CD14-positive monocyte (primary cell): ENCODE results near the gene KCNQ1. TPM values are rescaled to one million over a fixed set of nuclear protein-coding genes. Genes with fewer than 3 reads are reported as not detected.

Experiments
- DNase-seq, 3 donors: peaks; one replicate each; pipeline ENCODE4 v3.0.0-alpha.2; 2011 to 2022
- H2AFZ ChIP-seq: 2 replicates; pipeline ENCODE4 v1.6.0; 2012; ENCODE audit warnings: mild to moderate bottlenecking, low read depth, low read length, inconsistent platforms; ENCODE audit not compliant: insufficient read depth, poor library complexity, severe bottlenecking
- H3K27ac ChIP-seq, 2 donors: 1 replicate in 1 of 2; 2 replicates in 1 of 2; pipeline ENCODE4 v1.5.1; 2012 to 2013; ENCODE audit warnings: low read length in 2 of 2, control low read depth in 1 of 2, inconsistent platforms in 1 of 2, low read depth in 1 of 2, mild to moderate bottlenecking in 1 of 2
- H3K27me3 ChIP-seq, 2 donors: one replicate each; pipeline versions ENCODE4 v1.6.0 to v1.6.1; 2011 to 2013; ENCODE audit warnings: low read length in 2 of 2; ENCODE audit not compliant: control insufficient read depth in 2 of 2, insufficient read depth in 2 of 2
- H3K36me3 ChIP-seq, 2 donors: replicated peaks in 1 of 2; 1 replicate in 1 of 2; 2 replicates in 1 of 2; pipeline versions ENCODE4 v1.5.1 to v1.6.1; 2012 to 2013; ENCODE audit warnings: low read length in 2 of 2, control low read depth in 1 of 2, inconsistent platforms in 1 of 2, mild to moderate bottlenecking in 1 of 2; ENCODE audit not compliant: insufficient read depth in 2 of 2, control insufficient read depth in 1 of 2
- H3K4me1 ChIP-seq, 2 donors: 1 replicate in 1 of 2; 2 replicates in 1 of 2; pipeline versions ENCODE4 v1.5.1 to v1.6.1; 2012 to 2013; ENCODE audit warnings: low read length in 2 of 2, control low read depth in 1 of 2, inconsistent platforms in 1 of 2, mild to moderate bottlenecking in 1 of 2, moderate library complexity in 1 of 2; ENCODE audit not compliant: insufficient read depth in 2 of 2, control insufficient read depth in 1 of 2
- H3K4me2 ChIP-seq: replicated peaks from 2 replicates; pipeline ENCODE3; 2012; ENCODE audit warnings: low read length, moderate library complexity, mild to moderate bottlenecking; ENCODE audit not compliant: poor library complexity, severe bottlenecking; ENCODE audit errors: extremely low read depth
- H3K4me3 ChIP-seq, 3 experiments: fragments of 200-600 bp in 1 of 3; sonication (generic) in 1 of 3; replicated peaks in 1 of 3; 1 replicate in 2 of 3; 2 replicates in 1 of 3; pipeline ENCODE4 v1.5.1; 2011 to 2013; ENCODE audit warnings: low read length in 3 of 3, mild to moderate bottlenecking in 3 of 3, control low read depth in 2 of 3, low read depth in 2 of 3, inconsistent platforms in 1 of 3, moderate library complexity in 1 of 3
- H3K79me2 ChIP-seq: 2 replicates; pipeline ENCODE4 v1.6.0; 2012; ENCODE audit warnings: mild to moderate bottlenecking, control low read depth, inconsistent platforms, low read length, moderate library complexity; ENCODE audit not compliant: insufficient read depth
- H3K9ac ChIP-seq: 2 replicates; pipeline ENCODE4 v1.6.0; 2017; ENCODE audit warnings: low read length, mild to moderate bottlenecking; ENCODE audit not compliant: insufficient read depth, poor library complexity, severe bottlenecking
- H3K9me3 ChIP-seq, 2 donors: replicated peaks in 1 of 2; 1 replicate in 1 of 2; 2 replicates in 1 of 2; pipeline versions ENCODE4 v1.5.1 to v1.6.1; 2012 to 2013; ENCODE audit warnings: low read length in 2 of 2, control low read depth in 1 of 2; ENCODE audit not compliant: control insufficient read depth in 1 of 2, insufficient read depth in 1 of 2
- H4K20me1 ChIP-seq: 2 replicates; pipeline ENCODE4 v1.6.0; 2012; ENCODE audit warnings: mild to moderate bottlenecking, low read length, control low read depth, moderate library complexity; ENCODE audit not compliant: insufficient read depth
- H3K27ac Mint-ChIP-seq, 7 donors: one replicate each; pipeline ENCODE4 v1.8.0; 2020; ENCODE audit warnings: mild to moderate bottlenecking in 7 of 7, mixed read lengths in 7 of 7, moderate library complexity in 6 of 7, inconsistent platforms in 2 of 7
- H3K27me3 Mint-ChIP-seq, 3 donors: one replicate each; pipeline ENCODE4 v1.8.0; 2021 to 2022; ENCODE audit warnings: low read depth in 3 of 3, mild to moderate bottlenecking in 3 of 3, mixed read lengths in 3 of 3, moderate library complexity in 3 of 3, inconsistent platforms in 1 of 3
- H3K36me3 Mint-ChIP-seq, 2 donors: one replicate each; pipeline ENCODE4 v1.8.0; 2020; ENCODE audit warnings: mixed read lengths in 2 of 2, inconsistent platforms in 1 of 2, mild to moderate bottlenecking in 1 of 2
- H3K4me1 Mint-ChIP-seq: one replicate; pipeline ENCODE4 v1.8.0; 2020; ENCODE audit warnings: mild to moderate bottlenecking, mixed read lengths
- H3K4me3 Mint-ChIP-seq, 2 donors: one replicate each; pipeline ENCODE4 v1.8.0; 2020; ENCODE audit warnings: mild to moderate bottlenecking in 2 of 2, mixed read lengths in 2 of 2, moderate library complexity in 1 of 2
- H3K9me3 Mint-ChIP-seq, 7 donors: one replicate each; pipeline ENCODE4 v1.8.0; 2020 to 2022; ENCODE audit warnings: mixed read lengths in 7 of 7, mild to moderate bottlenecking in 6 of 7, moderate library complexity in 6 of 7, inconsistent platforms in 2 of 7
- CTCF ChIP-seq: fragments of 200-600 bp; IDR thresholded peaks from one replicate; pipeline ENCODE4 v1.8.0; 2022; ENCODE audit warnings: antibody characterized with exemption, mild to moderate bottlenecking
- WGBS: methylation state at CpG from one replicate; pipeline ENCODE4 v1.1.5; 2013; ENCODE audit warnings: missing lambda C conversion rate; ENCODE audit not compliant: insufficient coverage; 5-methylcytosine and 5-hydroxymethylcytosine counted together
- intact Hi-C, 2 donors: fragments of 100-400 bp; cut with micrococcal nuclease; formaldehyde crosslinking; loops; one replicate each; pipeline versions ENCODE4 v1.15.0 to v1.15.1; 2023
- polyA plus RNA-seq, 3 donors: library from polyadenylated mRNA; depleted of rRNA in 1 of 3; unstranded in 2 of 3; stranded (reverse) in 1 of 3; fragments of 300-500 nt in 2 of 3; fragments of >200 nt in 1 of 3; fragmentation: Illumina TruSeq in 2 of 3; gene quantifications; 1 replicate in 2 of 3; 2 replicates in 1 of 3; pipeline ENCODE4 v1.2.3, GENCODE V29; 2012 to 2021

KCNQ1 gene
- polyA plus RNA-seq, 3 donors, result 14.9 to 31.8 (median 21.6) TPM

- no peaks in the 10 kb centered on the region for H3K79me2 ChIP-seq
- TF ChIP-seq CTCF, result no peak
- intact Hi-C loops, result no loop called here
- no peak overlapping the region for H3K4me3 ChIP-seq
- peaks cover 0 to 23% of the 10 kb centered on the region in 2 donors for H3K27me3 ChIP-seq
- peak overlapping the region; percentile 41 to 75 for H3K4me3 Mint-ChIP-seq
- peaks cover 15 to 36% (median 23%) of the 10 kb centered on the region in 3 donors for H3K27me3 Mint-ChIP-seq
- no peak overlapping the region for H3K27ac ChIP-seq
- no peak overlapping the region for H3K27ac Mint-ChIP-seq
- H3K36me3 ChIP-seq, result peaks cover 8 to 25% of the 10 kb centered on the region in 2 donors
- H3K9ac ChIP-seq, result no peak overlapping the region
- H4K20me1 ChIP-seq, result peaks cover 58% of the 10 kb centered on the region
- H3K4me1 ChIP-seq, result peaks cover 12 to 23% of the 10 kb centered on the region in 2 donors
- no peak overlapping the region for H2AFZ ChIP-seq
- DNase-seq, result no peak
- H3K36me3 Mint-ChIP-seq, result peaks cover 51 to 52% of the 10 kb centered on the region in 2 donors
- no peak overlapping the region for H3K4me2 ChIP-seq
- WGBS, result 99% methylated on average over 18 of the region's 28 CpGs
- H3K9me3 ChIP-seq, result peaks cover 0 to 10% of the 10 kb centered on the region in 2 donors
- H3K9me3 Mint-ChIP-seq, result peaks cover 0 to 6% (median 3%) of the 10 kb centered on the region in 7 donors
- peaks cover 16% of the 10 kb centered on the region for H3K4me1 Mint-ChIP-seq
These were observed 347.8 kb downstream of the KCNQ1 start for GRCh38 chr11:2792381-2793250.

- Histone ChIP-seq H4K20me1 (peaks cover 63% of the 10 kb centered on the region), H2AFZ (no peak overlapping the region), H3K27me3 (peaks cover 0 to 23% of the 10 kb centered on the region in 2 donors), H3K4me1 (peaks cover 12 to 23% of the 10 kb centered on the region in 2 donors), H3K36me3 (peaks cover 8 to 23% of the 10 kb centered on the region in 2 donors), H3K27ac (no peak overlapping the region), H3K4me3 (no peak overlapping the region), H3K9me3 (peaks cover 0 to 10% of the 10 kb centered on the region in 2 donors), H3K9ac (no peak overlapping the region), H3K4me2 (no peak overlapping the region), H3K79me2 (no peaks in the 10 kb centered on the region)
- intact Hi-C loops, result no loop called here
- no peak overlapping the region for H3K27ac Mint-ChIP-seq
- H3K27me3 Mint-ChIP-seq, result peaks cover 11 to 33% (median 21%) of the 10 kb centered on the region in 3 donors
- 98% methylated on average over 4 of the region's 4 CpGs for WGBS
- H3K36me3 Mint-ChIP-seq, result peaks cover 43 to 49% of the 10 kb centered on the region in 2 donors
- no peak for DNase-seq
- H3K4me3 Mint-ChIP-seq, result peak overlapping the region in 1 of 2 donors; percentile 46
- peaks cover 16% of the 10 kb centered on the region for H3K4me1 Mint-ChIP-seq
- H3K9me3 Mint-ChIP-seq, result peaks cover 0 to 8% (median 3%) of the 10 kb centered on the region in 7 donors
- TF ChIP-seq CTCF, result no peak
These were observed 348.9 kb downstream of the KCNQ1 start for GRCh38 chr11:2793701-2794045.
